ENCODE data around the gene NCR2.

GRCh38 chr6:41353333-41353732 lies 17.9 kb downstream of the NCR2 start:
- no peak for TF ChIP-seq POLR2A (IDR thresholded peaks at IDR 0.05)
- TF ChIP-seq, protein P1, sequence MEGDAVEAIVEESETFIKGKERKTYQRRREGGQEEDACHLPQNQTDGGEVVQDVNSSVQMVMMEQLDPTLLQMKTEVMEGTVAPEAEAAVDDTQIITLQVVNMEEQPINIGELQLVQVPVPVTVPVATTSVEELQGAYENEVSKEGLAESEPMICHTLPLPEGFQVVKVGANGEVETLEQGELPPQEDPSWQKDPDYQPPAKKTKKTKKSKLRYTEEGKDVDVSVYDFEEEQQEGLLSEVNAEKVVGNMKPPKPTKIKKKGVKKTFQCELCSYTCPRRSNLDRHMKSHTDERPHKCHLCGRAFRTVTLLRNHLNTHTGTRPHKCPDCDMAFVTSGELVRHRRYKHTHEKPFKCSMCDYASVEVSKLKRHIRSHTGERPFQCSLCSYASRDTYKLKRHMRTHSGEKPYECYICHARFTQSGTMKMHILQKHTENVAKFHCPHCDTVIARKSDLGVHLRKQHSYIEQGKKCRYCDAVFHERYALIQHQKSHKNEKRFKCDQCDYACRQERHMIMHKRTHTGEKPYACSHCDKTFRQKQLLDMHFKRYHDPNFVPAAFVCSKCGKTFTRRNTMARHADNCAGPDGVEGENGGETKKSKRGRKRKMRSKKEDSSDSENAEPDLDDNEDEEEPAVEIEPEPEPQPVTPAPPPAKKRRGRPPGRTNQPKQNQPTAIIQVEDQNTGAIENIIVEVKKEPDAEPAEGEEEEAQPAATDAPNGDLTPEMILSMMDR (IDR thresholded peaks at IDR 0.05): no peak
- no peak for TF ChIP-seq EP300 (IDR thresholded peaks at IDR 0.05)

Data from ovary (tissue), 3 donors.